BLaER1 treated with 17β-estradiol and CSF1 and Interleukin-3, amounts not matched to agents 10 nM and 100 nM (cell line): ENCODE results near the gene PLA2G4E.

Experiments used
- H3K27ac ChIP-seq, 11 experiments: shearing (Covaris generic); formaldehyde crosslinking; 2 replicates each; pipeline ENCODE4 v1.8.1; 2022
- H3K27me3 ChIP-seq, 11 experiments: shearing (Covaris generic); formaldehyde crosslinking; 2 replicates each; pipeline ENCODE4 v1.8.1; 2022
- H3K36me3 ChIP-seq, 11 experiments: shearing (Covaris generic); formaldehyde crosslinking; 2 replicates each; pipeline ENCODE4 v1.8.1; 2022
- H3K4me1 ChIP-seq, 10 experiments: shearing (Covaris generic); formaldehyde crosslinking; 2 replicates each; pipeline ENCODE4 v1.8.1; 2022
- H3K4me2 ChIP-seq, 11 experiments: shearing (Covaris generic); formaldehyde crosslinking; 2 replicates each; pipeline ENCODE4 v1.8.1; 2022
- H3K4me3 ChIP-seq, 10 experiments: shearing (Covaris generic); formaldehyde crosslinking; 2 replicates each; pipeline ENCODE4 v1.8.1; 2022
- H3K9ac ChIP-seq, 11 experiments: shearing (Covaris generic); formaldehyde crosslinking; 2 replicates each; pipeline ENCODE4 v1.8.1; 2022
- H3K9me3 ChIP-seq, 11 experiments: shearing (Covaris generic); formaldehyde crosslinking; replicated peaks in 1 of 11; 2 replicates each; pipeline ENCODE4 v1.8.1; 2022
- H4K20me1 ChIP-seq, 11 experiments: shearing (Covaris generic); formaldehyde crosslinking; 2 replicates each; pipeline ENCODE4 v1.8.1; 2022
- Cebpa-rat ChIP-seq, 11 experiments: shearing (Covaris generic); IDR thresholded peaks; 2 replicates each; pipeline ENCODE4 v1.8.1; 2022

Gene PLA2G4E

GRCh38 chr15:42014406-42014805 lies 6.4 kb downstream of the PLA2G4E start:
- H3K9ac ChIP-seq = no peak overlapping the region

GRCh38 chr15:42012928-42013482 lies 7.8 kb downstream of the PLA2G4E start:
- Histone ChIP-seq H3K27me3 (no peaks in the 10 kb centered on the region), H3K27ac (no peak overlapping the region)

More at GRCh38 chr15:42014406-42014805, 6.4 kb downstream of the PLA2G4E start:
- Histone ChIP-seq H3K9me3 (no peaks in the 10 kb centered on the region), H4K20me1 (no peaks in the 10 kb centered on the region), H3K36me3 (no peaks in the 10 kb centered on the region), H3K4me1 (peaks cover 0 to 13% (median 0%) of the 10 kb centered on the region in 10 experiments; a peak in 4 of 20 replicates), H3K27me3 (no peaks in the 10 kb centered on the region), H3K4me2 (no peak overlapping the region), H3K27ac (no peak overlapping the region), H3K4me3 (no peak overlapping the region)
- no peak for TF ChIP-seq Cebpa-rat (IDR thresholded peaks at IDR 0.05)

GRCh38 chr15:42012241-42012640 lies 8.6 kb downstream of the PLA2G4E start:
- no peak overlapping the region for H3K9ac ChIP-seq
- no peaks in the 10 kb centered on the region for H3K36me3 ChIP-seq
- no peaks in the 10 kb centered on the region for H3K27me3 ChIP-seq
- TF ChIP-seq Cebpa-rat (IDR thresholded peaks at IDR 0.05) = no peak
- H3K9me3 ChIP-seq = 0 out of 22 replicates have a peak, but pooled peaks cover 0 to 6% (median 0%) of the 10 kb centered on the region in 11 experiments
- 0 out of 22 replicates have a peak overlapping the region, but pooled peaks of 1 of the 11 experiments have one; percentile 7 for H3K4me2 ChIP-seq
- H4K20me1 ChIP-seq = no peaks in the 10 kb centered on the region
- H3K27ac ChIP-seq = no peak overlapping the region
- H3K4me1 ChIP-seq = peaks cover 0 to 22% (median 0%) of the 10 kb centered on the region in 10 experiments; a peak in 8 of 20 replicates
- no peak overlapping the region for H3K4me3 ChIP-seq

More at GRCh38 chr15:42012928-42013482, 7.8 kb downstream of the PLA2G4E start:
- no peaks in the 10 kb centered on the region for H3K9me3 ChIP-seq
- no peak overlapping the region for H3K4me3 ChIP-seq
- no peaks in the 10 kb centered on the region for H3K36me3 ChIP-seq
- no peak for TF ChIP-seq Cebpa-rat (IDR thresholded peaks at IDR 0.05)
- H3K9ac ChIP-seq = no peak overlapping the region
- H3K4me1 ChIP-seq = peaks cover 0 to 14% (median 0%) of the 10 kb centered on the region in 10 experiments; a peak in 8 of 20 replicates
- H3K4me2 ChIP-seq = no peak overlapping the region; a peak in 1 of 22 replicates
- H4K20me1 ChIP-seq = no peaks in the 10 kb centered on the region

- Histone ChIP-seq H3K27me3 (no peaks in the 10 kb centered on the region), H3K9me3 (peaks cover 0 to 12% (median 0%) of the 10 kb centered on the region in 11 experiments; a peak in 1 of 22 replicates), H3K9ac (no peak overlapping the region), H3K4me2 (no peak overlapping the region; a peak in 1 of 22 replicates), H3K4me3 (no peak overlapping the region), H3K36me3 (no peaks in the 10 kb centered on the region), H3K27ac (no peak overlapping the region), H4K20me1 (no peaks in the 10 kb centered on the region), H3K4me1 (peaks cover 0 to 22% (median 0%) of the 10 kb centered on the region in 10 experiments; a peak in 8 of 20 replicates)
- no peak for TF ChIP-seq Cebpa-rat (IDR thresholded peaks at IDR 0.05)
Observed at GRCh38 chr15:42011074-42011473, 9.8 kb downstream of the PLA2G4E start.

- Histone ChIP-seq H3K27ac (no peak overlapping the region), H4K20me1 (no peaks in the 10 kb centered on the region), H3K4me2 (no peak overlapping the region), H3K9ac (no peak overlapping the region), H3K27me3 (no peaks in the 10 kb centered on the region), H3K36me3 (no peaks in the 10 kb centered on the region), H3K9me3 (peaks cover 0 to 12% (median 0%) of the 10 kb centered on the region in 11 experiments; a peak in 1 of 22 replicates), H3K4me1 (peaks cover 0 to 22% (median 1%) of the 10 kb centered on the region in 10 experiments; a peak in 8 of 20 replicates), H3K4me3 (no peak overlapping the region)
- TF ChIP-seq Cebpa-rat (IDR thresholded peaks at IDR 0.05) = no peak
Observed at GRCh38 chr15:42010434-42010833, 10.4 kb downstream of the PLA2G4E start.

GRCh38 chr15:42009474-42009873 lies 11.4 kb downstream of the PLA2G4E start:
- TF ChIP-seq Cebpa-rat (IDR thresholded peaks at IDR 0.05) = no peak
- Histone ChIP-seq H4K20me1 (no peaks in the 10 kb centered on the region), H3K4me2 (no peak overlapping the region), H3K4me1 (peaks cover 0 to 22% (median 3%) of the 10 kb centered on the region in 10 experiments; a peak in 8 of 20 replicates), H3K27me3 (no peaks in the 10 kb centered on the region), H3K27ac (no peak overlapping the region), H3K9ac (no peak overlapping the region), H3K36me3 (no peaks in the 10 kb centered on the region), H3K4me3 (no peak overlapping the region), H3K9me3 (peaks cover 0 to 12% (median 0%) of the 10 kb centered on the region in 11 experiments; a peak in 1 of 22 replicates)

- peaks cover 0 to 22% (median 3%) of the 10 kb centered on the region in 10 experiments; a peak in 8 of 20 replicates for H3K4me1 ChIP-seq
- H3K9me3 ChIP-seq = peaks cover 0 to 12% (median 0%) of the 10 kb centered on the region in 11 experiments; a peak in 1 of 22 replicates
- H3K27me3 ChIP-seq = no peaks in the 10 kb centered on the region
- no peak overlapping the region for H3K27ac ChIP-seq
- no peaks in the 10 kb centered on the region for H4K20me1 ChIP-seq
- H3K36me3 ChIP-seq = no peaks in the 10 kb centered on the region
- TF ChIP-seq Cebpa-rat (IDR thresholded peaks at IDR 0.05) = no peak
- no peak overlapping the region for H3K9ac ChIP-seq
- no peak overlapping the region for H3K4me2 ChIP-seq
- no peak overlapping the region for H3K4me3 ChIP-seq
Observed at GRCh38 chr15:42009022-42009421, 11.8 kb downstream of the PLA2G4E start.

GRCh38 chr15:42007386-42007785 lies 13.5 kb downstream of the PLA2G4E start:
- no peak overlapping the region for H3K4me3 ChIP-seq
- peaks cover 0 to 12% (median 0%) of the 10 kb centered on the region in 11 experiments; a peak in 1 of 22 replicates for H3K9me3 ChIP-seq
- H3K4me2 ChIP-seq = peak overlapping the region in 2 of 11 experiments; percentile 54 to 66; a peak in 4 of 22 replicates
- no peaks in the 10 kb centered on the region for H3K36me3 ChIP-seq
- TF ChIP-seq Cebpa-rat (IDR thresholded peaks at IDR 0.05) = no peak
- no peaks in the 10 kb centered on the region for H3K27me3 ChIP-seq
- H4K20me1 ChIP-seq = no peaks in the 10 kb centered on the region
- H3K27ac ChIP-seq = no peak overlapping the region
- H3K4me1 ChIP-seq = peaks cover 0 to 22% (median 2%) of the 10 kb centered on the region in 10 experiments; a peak in 8 of 20 replicates
- H3K9ac ChIP-seq = no peak overlapping the region

- Histone ChIP-seq H3K9ac (no peak overlapping the region), H3K36me3 (no peaks in the 10 kb centered on the region), H3K9me3 (peaks cover 0 to 9% (median 0%) of the 10 kb centered on the region in 11 experiments; a peak in 1 of 22 replicates), H3K4me1 (peaks cover 1 to 17% (median 7%) of the 10 kb centered on the region in 10 experiments; a peak in 14 of 20 replicates), H3K4me3 (no peak overlapping the region), H3K4me2 (no peak overlapping the region), H4K20me1 (no peaks in the 10 kb centered on the region; a peak in 1 of 22 replicates), H3K27me3 (no peaks in the 10 kb centered on the region), H3K27ac (no peak overlapping the region)
- no peak for TF ChIP-seq Cebpa-rat (IDR thresholded peaks at IDR 0.05)
Observed at GRCh38 chr15:42002333-42002732, 18.5 kb downstream of the PLA2G4E start.
